ENCODE results near the gene PFKL.
A peak's percentile ranks its signal among the peaks of the same experiment; 100 is the strongest.

PFKL gene

DNA sequence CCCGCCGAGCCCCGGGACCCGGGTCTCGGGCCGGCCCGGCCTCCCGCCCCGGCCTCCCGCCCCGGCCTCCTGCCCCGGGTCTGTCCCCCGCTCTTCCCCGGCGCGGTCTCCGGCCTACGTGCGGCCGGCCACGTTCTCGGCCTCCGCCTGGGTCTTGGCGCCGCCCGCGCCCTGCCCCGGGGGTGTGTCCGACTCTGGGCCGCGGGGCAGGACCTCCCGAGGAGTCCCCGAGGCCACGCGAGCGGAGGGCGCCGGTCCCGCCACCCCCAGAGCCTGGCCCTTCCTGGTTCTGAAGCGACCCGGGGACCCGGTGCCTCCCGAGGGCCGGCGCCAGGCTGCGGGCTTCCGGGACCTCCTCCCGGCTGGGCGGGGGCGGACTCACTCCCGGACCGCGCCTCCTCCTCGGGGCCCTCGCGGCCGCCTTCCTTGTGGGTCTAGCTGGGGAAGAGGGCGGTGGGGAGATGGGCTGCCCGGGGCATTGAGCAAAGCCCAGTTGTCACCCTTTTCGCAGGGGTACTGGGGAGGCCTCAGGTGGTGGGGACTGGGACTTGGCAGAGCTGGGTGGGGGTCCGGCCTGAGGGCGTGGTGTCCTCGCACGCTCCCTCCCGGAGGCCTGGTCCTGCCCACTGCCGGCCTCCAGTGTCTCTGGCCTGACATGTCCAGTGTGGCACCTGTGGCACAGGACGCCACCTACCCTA is 558 bp downstream of the PFKL start:
- Histone ChIP-seq H3K4me1 (ENCODE audit: insufficient read depth, low read length) (peaks cover 40% of the 10 kb centered on the region), H3K4me3 (ENCODE audit: low read depth in 1 of 2, low read length in 2 of 2) (peak overlapping the region; percentile 77 to 80), H3K9me3 (ENCODE audit: insufficient read depth, low read length, severe bottlenecking) (no peaks in the 10 kb centered on the region), H3K4me2 (ENCODE audit: insufficient read depth, low read length) (peak overlapping the region; percentile 81), H2AFZ (ENCODE audit: low read depth, low read length) (peak overlapping the region; percentile 80), H3K79me2 (ENCODE audit: insufficient read depth, low read length) (peaks cover 52% of the 10 kb centered on the region), H4K20me1 (ENCODE audit: insufficient read depth, low read length) (peaks cover 45% of the 10 kb centered on the region), H3K27ac (ENCODE audit: low read length) (peak overlapping the region; percentile 62), H3K36me3 (ENCODE audit: insufficient read depth, low read length) (peaks cover 17% of the 10 kb centered on the region), H3K9ac (ENCODE audit: low read depth, low read length) (peak overlapping the region; percentile 71), H3K27me3 (ENCODE audit: insufficient read depth, low read length, poor library complexity) (no peaks in the 10 kb centered on the region)
- peak; percentile 70 for DNase-seq
- peak; percentile 63 for ATAC-seq (ENCODE audit: insufficient read depth, low read depth)
- TF ChIP-seq EZH2 (IDR thresholded peaks at IDR 0.05; ENCODE audit: borderline replicate concordance, low read depth, low read length, severe bottlenecking) (no peak), CTCF (IDR thresholded peaks at IDR 0.05; ENCODE audit: borderline replicate concordance, extremely low read depth, low read length, poor library complexity, severe bottlenecking) (no peak)

- TF ChIP-seq EZH2 (IDR thresholded peaks at IDR 0.05; ENCODE audit: borderline replicate concordance, low read depth, low read length, severe bottlenecking) (no peak), CTCF (IDR thresholded peaks at IDR 0.05; ENCODE audit: borderline replicate concordance, extremely low read depth, low read length, poor library complexity, severe bottlenecking) (no peak)
- H3K9ac ChIP-seq (ENCODE audit: low read depth, low read length): peak overlapping the region; percentile 71
- ATAC-seq (ENCODE audit: insufficient read depth, low read depth): no peak
Measured at GRCh38 chr21:44301141-44301540, 1.3 kb downstream of the PFKL start.

GRCh38 chr21:44301961-44302406 is 2.1 kb downstream of the PFKL start:
- DNase-seq: no peak
- Histone ChIP-seq H3K79me2 (ENCODE audit: insufficient read depth, low read length) (peaks cover 66% of the 10 kb centered on the region), H3K9me3 (ENCODE audit: insufficient read depth, low read length, severe bottlenecking) (no peaks in the 10 kb centered on the region), H3K4me2 (ENCODE audit: insufficient read depth, low read length) (peak overlapping the region; percentile 81), H3K4me3 (ENCODE audit: low read depth in 1 of 2, low read length in 2 of 2) (no peak overlapping the region; a peak in 1 of 4 replicates), H3K36me3 (ENCODE audit: insufficient read depth, low read length) (peaks cover 32% of the 10 kb centered on the region), H3K4me1 (ENCODE audit: insufficient read depth, low read length) (peaks cover 40% of the 10 kb centered on the region), H2AFZ (ENCODE audit: low read depth, low read length) (no peak overlapping the region), H3K27ac (ENCODE audit: low read length) (no peak overlapping the region), H3K27me3 (ENCODE audit: insufficient read depth, low read length, poor library complexity) (no peaks in the 10 kb centered on the region), H3K9ac (ENCODE audit: low read depth, low read length) (peak overlapping the region; percentile 71; the same call in 1 of the 2 replicates), H4K20me1 (ENCODE audit: insufficient read depth, low read length) (peaks cover 59% of the 10 kb centered on the region)
- TF ChIP-seq CTCF (IDR thresholded peaks at IDR 0.05; ENCODE audit: borderline replicate concordance, extremely low read depth, low read length, poor library complexity, severe bottlenecking) (no peak), EZH2 (IDR thresholded peaks at IDR 0.05; ENCODE audit: borderline replicate concordance, low read depth, low read length, severe bottlenecking) (no peak)
- ATAC-seq (ENCODE audit: insufficient read depth, low read depth): no peak

More at GRCh38 chr21:44301141-44301540, 1.3 kb downstream of the PFKL start:
- Histone ChIP-seq H3K4me1 (ENCODE audit: insufficient read depth, low read length) (peaks cover 40% of the 10 kb centered on the region), H3K27ac (ENCODE audit: low read length) (peak overlapping the region; percentile 62), H3K36me3 (ENCODE audit: insufficient read depth, low read length) (peaks cover 24% of the 10 kb centered on the region), H4K20me1 (ENCODE audit: insufficient read depth, low read length) (peaks cover 52% of the 10 kb centered on the region), H3K4me3 (ENCODE audit: low read depth in 1 of 2, low read length in 2 of 2) (peak overlapping the region; percentile 77 to 80; a peak in 3 of 4 replicates), H3K79me2 (ENCODE audit: insufficient read depth, low read length) (peaks cover 58% of the 10 kb centered on the region), H3K27me3 (ENCODE audit: insufficient read depth, low read length, poor library complexity) (no peaks in the 10 kb centered on the region), H2AFZ (ENCODE audit: low read depth, low read length) (no peak overlapping the region), H3K9me3 (ENCODE audit: insufficient read depth, low read length, severe bottlenecking) (no peaks in the 10 kb centered on the region), H3K4me2 (ENCODE audit: insufficient read depth, low read length) (peak overlapping the region; percentile 81)
- DNase-seq: no peak
